Uterus (tissue), 2 donors: Measurements from ENCODE around the gene ATP9B.

Source experiments
- POLR2A ChIP-seq, 2 donors: fragments of 450-650 bp; IDR thresholded peaks; one replicate each; pipeline ENCODE4 v1.6.1; 2016; ENCODE audit warnings: antibody characterized with exemption in 2 of 2, mild to moderate bottlenecking in 1 of 2, moderate library complexity in 1 of 2
- TF ChIP-seq, protein P1 (sequence below), 4 experiments: fragments of 200-600 bp in 2 of 4; fragments of 450-650 bp in 2 of 4; sonication (generic) in 2 of 4; IDR thresholded peaks; one replicate each; pipeline ENCODE4 v1.5.1; 2016 to 2019; ENCODE audit warnings: antibody characterized with exemption in 4 of 4, mild to moderate bottlenecking in 2 of 4, moderate library complexity in 1 of 4

DNA sequence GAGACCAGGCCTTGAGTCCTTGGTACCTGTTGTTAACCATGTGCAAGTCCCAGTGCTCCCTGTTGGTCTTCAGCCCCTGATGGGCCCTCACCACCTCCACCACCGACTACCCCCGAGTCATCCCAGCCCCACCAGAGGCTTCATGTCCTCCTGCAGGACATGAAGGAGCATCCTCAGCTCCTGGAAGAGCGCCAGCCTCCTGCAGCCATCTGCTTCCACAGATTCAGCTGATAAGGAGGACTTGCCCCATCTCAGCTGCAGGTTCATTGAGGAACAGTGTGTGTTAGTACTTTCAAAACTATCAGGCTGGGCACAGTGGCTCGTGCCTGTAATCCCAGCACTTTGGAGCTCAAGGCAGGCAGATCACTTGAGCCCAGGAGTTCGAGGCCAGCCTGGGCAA lies 151.9 kb downstream of the ATP9B start:
- TF ChIP-seq, protein P1, sequence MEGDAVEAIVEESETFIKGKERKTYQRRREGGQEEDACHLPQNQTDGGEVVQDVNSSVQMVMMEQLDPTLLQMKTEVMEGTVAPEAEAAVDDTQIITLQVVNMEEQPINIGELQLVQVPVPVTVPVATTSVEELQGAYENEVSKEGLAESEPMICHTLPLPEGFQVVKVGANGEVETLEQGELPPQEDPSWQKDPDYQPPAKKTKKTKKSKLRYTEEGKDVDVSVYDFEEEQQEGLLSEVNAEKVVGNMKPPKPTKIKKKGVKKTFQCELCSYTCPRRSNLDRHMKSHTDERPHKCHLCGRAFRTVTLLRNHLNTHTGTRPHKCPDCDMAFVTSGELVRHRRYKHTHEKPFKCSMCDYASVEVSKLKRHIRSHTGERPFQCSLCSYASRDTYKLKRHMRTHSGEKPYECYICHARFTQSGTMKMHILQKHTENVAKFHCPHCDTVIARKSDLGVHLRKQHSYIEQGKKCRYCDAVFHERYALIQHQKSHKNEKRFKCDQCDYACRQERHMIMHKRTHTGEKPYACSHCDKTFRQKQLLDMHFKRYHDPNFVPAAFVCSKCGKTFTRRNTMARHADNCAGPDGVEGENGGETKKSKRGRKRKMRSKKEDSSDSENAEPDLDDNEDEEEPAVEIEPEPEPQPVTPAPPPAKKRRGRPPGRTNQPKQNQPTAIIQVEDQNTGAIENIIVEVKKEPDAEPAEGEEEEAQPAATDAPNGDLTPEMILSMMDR (IDR thresholded peaks at IDR 0.05) = no peak
- TF ChIP-seq POLR2A (IDR thresholded peaks at IDR 0.05) = no peak
